Measurements from ENCODE around the gene DTX3L. TPM values are rescaled to one million over a fixed set of nuclear protein-coding genes. Genes with fewer than 3 reads are reported as not detected.

DTX3L gene
- total RNA-seq, 1 experiment from 2014 or later, result 17.3 TPM

DNA sequence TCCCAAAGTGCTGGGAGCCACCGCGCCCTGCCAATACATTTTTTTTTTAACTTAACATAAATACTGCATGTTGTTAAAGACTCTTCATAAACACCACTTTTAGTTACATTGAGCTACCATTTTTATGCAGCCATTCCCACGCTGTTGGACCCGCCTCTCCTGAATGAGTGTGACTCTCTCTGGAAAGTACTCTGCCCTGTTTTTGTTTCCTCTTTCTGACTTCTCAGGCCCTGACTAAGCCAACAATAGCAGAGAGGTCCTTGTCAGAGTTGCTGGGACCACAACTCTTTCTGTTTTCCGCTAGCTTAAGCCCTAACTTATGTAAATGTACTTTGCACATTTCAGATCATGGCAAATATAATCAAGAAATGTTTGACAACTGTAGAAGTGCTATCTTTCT, 48.6 kb downstream of the DTX3L start:
- ChIA-PET CTCF (no interaction called here), POLR2A (no interaction called here)
- H3K27ac Mint-ChIP-seq (ENCODE audit: unreplicated experiment), result no peak overlapping the region
- H3K9me3 ChIP-seq, result no peaks in the 10 kb centered on the region
- no peaks in the 10 kb centered on the region for H3K4me1 ChIP-seq
- H3K36me3 Mint-ChIP-seq (ENCODE audit: insufficient read depth, unreplicated experiment), result no peaks in the 10 kb centered on the region
- no peak overlapping the region for H3K4me3 ChIP-seq (ENCODE audit: low read depth, low read length)
- no peak for TF ChIP-seq CTCF (IDR thresholded peaks at IDR 0.05; ENCODE audit: insufficient read depth in 1 of 2, low read depth in 1 of 2, low read length in 1 of 2, severe bottlenecking in 1 of 2, unreplicated experiment in 1 of 2)
- intact Hi-C loops (cut with micrococcal nuclease; ENCODE audit: unreplicated experiment), result no loop called here
- no TSS peak for BruUV-seq (replicated peaks)
- no peaks in the 10 kb centered on the region for H3K27me3 ChIP-seq (replicated peaks; ENCODE audit: control insufficient read depth, insufficient read depth, low read length)
- H3K27me3 Mint-ChIP-seq (ENCODE audit: insufficient read depth, unreplicated experiment), result no peaks in the 10 kb centered on the region
- H3K36me3 ChIP-seq (ENCODE audit: control insufficient read depth, insufficient read depth, low read length), result no peaks in the 10 kb centered on the region
- no peak overlapping the region for H3K4me3 Mint-ChIP-seq (ENCODE audit: unreplicated experiment)
- H3K9me3 Mint-ChIP-seq (ENCODE audit: unreplicated experiment), result no peaks in the 10 kb centered on the region
- DNase-seq, result no peak
- no peaks in the 10 kb centered on the region for H3K4me1 Mint-ChIP-seq (ENCODE audit: low read depth, unreplicated experiment)

GRCh38 chr3:122615303-122615702, 51.2 kb downstream of the DTX3L start:
- H3K36me3 ChIP-seq (ENCODE audit: control insufficient read depth, insufficient read depth, low read length), result no peaks in the 10 kb centered on the region
- TF ChIP-seq CTCF (IDR thresholded peaks at IDR 0.05; ENCODE audit: insufficient read depth in 1 of 2, low read depth in 1 of 2, low read length in 1 of 2, severe bottlenecking in 1 of 2, unreplicated experiment in 1 of 2), result no peak
- H3K9me3 ChIP-seq, result no peaks in the 10 kb centered on the region
- Mint-ChIP-seq H3K27ac (ENCODE audit: unreplicated experiment) (no peak overlapping the region), H3K27me3 (ENCODE audit: insufficient read depth, unreplicated experiment) (no peaks in the 10 kb centered on the region), H3K4me3 (ENCODE audit: unreplicated experiment) (no peak overlapping the region), H3K4me1 (ENCODE audit: low read depth, unreplicated experiment) (no peaks in the 10 kb centered on the region), H3K36me3 (ENCODE audit: insufficient read depth, unreplicated experiment) (no peaks in the 10 kb centered on the region), H3K9me3 (ENCODE audit: unreplicated experiment) (no peaks in the 10 kb centered on the region)
- no peaks in the 10 kb centered on the region for H3K4me1 ChIP-seq
- CTCF ChIA-PET, result no interaction called here
- intact Hi-C loops (cut with micrococcal nuclease; ENCODE audit: unreplicated experiment), result no loop called here
- POLR2A ChIA-PET, result no interaction called here
- no peak for DNase-seq
- H3K27me3 ChIP-seq (replicated peaks; ENCODE audit: control insufficient read depth, insufficient read depth, low read length), result no peaks in the 10 kb centered on the region
- no TSS peak for BruUV-seq (replicated peaks)
- no peak overlapping the region for H3K4me3 ChIP-seq (ENCODE audit: low read depth, low read length)

GRCh38 chr3:122618614-122619013, 54.5 kb downstream of the DTX3L start:
- H3K27me3 ChIP-seq (replicated peaks; ENCODE audit: control insufficient read depth, insufficient read depth, low read length), result no peaks in the 10 kb centered on the region
- Mint-ChIP-seq H3K36me3 (ENCODE audit: insufficient read depth, unreplicated experiment) (no peaks in the 10 kb centered on the region), H3K9me3 (ENCODE audit: unreplicated experiment) (no peaks in the 10 kb centered on the region), H3K27ac (ENCODE audit: unreplicated experiment) (no peak overlapping the region), H3K4me3 (ENCODE audit: unreplicated experiment) (no peak overlapping the region), H3K4me1 (ENCODE audit: low read depth, unreplicated experiment) (no peaks in the 10 kb centered on the region), H3K27me3 (ENCODE audit: insufficient read depth, unreplicated experiment) (no peaks in the 10 kb centered on the region)
- DNase-seq, result no peak
- H3K9me3 ChIP-seq, result no peaks in the 10 kb centered on the region
- no TSS peak for BruUV-seq (replicated peaks)
- intact Hi-C loops (cut with micrococcal nuclease; ENCODE audit: unreplicated experiment), result no loop called here
- no peak for TF ChIP-seq CTCF (IDR thresholded peaks at IDR 0.05; ENCODE audit: insufficient read depth in 1 of 2, low read depth in 1 of 2, low read length in 1 of 2, severe bottlenecking in 1 of 2, unreplicated experiment in 1 of 2)
- H3K36me3 ChIP-seq (ENCODE audit: control insufficient read depth, insufficient read depth, low read length), result no peaks in the 10 kb centered on the region
- H3K4me3 ChIP-seq (ENCODE audit: low read depth, low read length), result no peak overlapping the region
- ChIA-PET CTCF (no interaction called here), POLR2A (no interaction called here)
- H3K4me1 ChIP-seq, result no peaks in the 10 kb centered on the region

All from Caco-2 (cell line).